CD14-positive monocyte (primary cell): ENCODE data around the gene UBASH3B. TPM values are rescaled to one million over a fixed set of nuclear protein-coding genes. Genes with fewer than 3 reads are reported as not detected.

ENCODE experiments used
- DNase-seq, 3 donors: peaks; one replicate each; pipeline ENCODE4 v3.0.0-alpha.2; 2011 to 2022
- H2AFZ ChIP-seq: 2 replicates; pipeline ENCODE4 v1.6.0; 2012; ENCODE audit warnings: mild to moderate bottlenecking, low read depth, low read length, inconsistent platforms; ENCODE audit not compliant: insufficient read depth, poor library complexity, severe bottlenecking
- H3K27ac ChIP-seq, 2 donors: 1 replicate in 1 of 2; 2 replicates in 1 of 2; pipeline ENCODE4 v1.5.1; 2012 to 2013; ENCODE audit warnings: low read length in 2 of 2, control low read depth in 1 of 2, inconsistent platforms in 1 of 2, low read depth in 1 of 2, mild to moderate bottlenecking in 1 of 2
- H3K27me3 ChIP-seq, 2 donors: one replicate each; pipeline versions ENCODE4 v1.6.0 to v1.6.1; 2011 to 2013; ENCODE audit warnings: low read length in 2 of 2; ENCODE audit not compliant: control insufficient read depth in 2 of 2, insufficient read depth in 2 of 2
- H3K36me3 ChIP-seq, 2 donors: replicated peaks in 1 of 2; 1 replicate in 1 of 2; 2 replicates in 1 of 2; pipeline versions ENCODE4 v1.5.1 to v1.6.1; 2012 to 2013; ENCODE audit warnings: low read length in 2 of 2, control low read depth in 1 of 2, inconsistent platforms in 1 of 2, mild to moderate bottlenecking in 1 of 2; ENCODE audit not compliant: insufficient read depth in 2 of 2, control insufficient read depth in 1 of 2
- H3K4me1 ChIP-seq, 2 donors: 1 replicate in 1 of 2; 2 replicates in 1 of 2; pipeline versions ENCODE4 v1.5.1 to v1.6.1; 2012 to 2013; ENCODE audit warnings: low read length in 2 of 2, control low read depth in 1 of 2, inconsistent platforms in 1 of 2, mild to moderate bottlenecking in 1 of 2, moderate library complexity in 1 of 2; ENCODE audit not compliant: insufficient read depth in 2 of 2, control insufficient read depth in 1 of 2
- H3K4me2 ChIP-seq: replicated peaks from 2 replicates; pipeline ENCODE3; 2012; ENCODE audit warnings: low read length, moderate library complexity, mild to moderate bottlenecking; ENCODE audit not compliant: poor library complexity, severe bottlenecking; ENCODE audit errors: extremely low read depth
- H3K4me3 ChIP-seq, 3 experiments: fragments of 200-600 bp in 1 of 3; sonication (generic) in 1 of 3; replicated peaks in 1 of 3; 1 replicate in 2 of 3; 2 replicates in 1 of 3; pipeline ENCODE4 v1.5.1; 2011 to 2013; ENCODE audit warnings: low read length in 3 of 3, mild to moderate bottlenecking in 3 of 3, control low read depth in 2 of 3, low read depth in 2 of 3, inconsistent platforms in 1 of 3, moderate library complexity in 1 of 3
- H3K79me2 ChIP-seq: 2 replicates; pipeline ENCODE4 v1.6.0; 2012; ENCODE audit warnings: mild to moderate bottlenecking, control low read depth, inconsistent platforms, low read length, moderate library complexity; ENCODE audit not compliant: insufficient read depth
- H3K9ac ChIP-seq: 2 replicates; pipeline ENCODE4 v1.6.0; 2017; ENCODE audit warnings: low read length, mild to moderate bottlenecking; ENCODE audit not compliant: insufficient read depth, poor library complexity, severe bottlenecking
- H3K9me3 ChIP-seq, 2 donors: replicated peaks in 1 of 2; 1 replicate in 1 of 2; 2 replicates in 1 of 2; pipeline versions ENCODE4 v1.5.1 to v1.6.1; 2012 to 2013; ENCODE audit warnings: low read length in 2 of 2, control low read depth in 1 of 2; ENCODE audit not compliant: control insufficient read depth in 1 of 2, insufficient read depth in 1 of 2
- H4K20me1 ChIP-seq: 2 replicates; pipeline ENCODE4 v1.6.0; 2012; ENCODE audit warnings: mild to moderate bottlenecking, low read length, control low read depth, moderate library complexity; ENCODE audit not compliant: insufficient read depth
- H3K27ac Mint-ChIP-seq, 7 donors: one replicate each; pipeline ENCODE4 v1.8.0; 2020; ENCODE audit warnings: mild to moderate bottlenecking in 7 of 7, mixed read lengths in 7 of 7, moderate library complexity in 6 of 7, inconsistent platforms in 2 of 7
- H3K27me3 Mint-ChIP-seq, 3 donors: one replicate each; pipeline ENCODE4 v1.8.0; 2021 to 2022; ENCODE audit warnings: low read depth in 3 of 3, mild to moderate bottlenecking in 3 of 3, mixed read lengths in 3 of 3, moderate library complexity in 3 of 3, inconsistent platforms in 1 of 3
- H3K36me3 Mint-ChIP-seq, 2 donors: one replicate each; pipeline ENCODE4 v1.8.0; 2020; ENCODE audit warnings: mixed read lengths in 2 of 2, inconsistent platforms in 1 of 2, mild to moderate bottlenecking in 1 of 2
- H3K4me1 Mint-ChIP-seq: one replicate; pipeline ENCODE4 v1.8.0; 2020; ENCODE audit warnings: mild to moderate bottlenecking, mixed read lengths
- H3K4me3 Mint-ChIP-seq, 2 donors: one replicate each; pipeline ENCODE4 v1.8.0; 2020; ENCODE audit warnings: mild to moderate bottlenecking in 2 of 2, mixed read lengths in 2 of 2, moderate library complexity in 1 of 2
- H3K9me3 Mint-ChIP-seq, 7 donors: one replicate each; pipeline ENCODE4 v1.8.0; 2020 to 2022; ENCODE audit warnings: mixed read lengths in 7 of 7, mild to moderate bottlenecking in 6 of 7, moderate library complexity in 6 of 7, inconsistent platforms in 2 of 7
- CTCF ChIP-seq: fragments of 200-600 bp; IDR thresholded peaks from one replicate; pipeline ENCODE4 v1.8.0; 2022; ENCODE audit warnings: antibody characterized with exemption, mild to moderate bottlenecking
- WGBS: methylation state at CpG from one replicate; pipeline ENCODE4 v1.1.5; 2013; ENCODE audit warnings: missing lambda C conversion rate; ENCODE audit not compliant: insufficient coverage; 5-methylcytosine and 5-hydroxymethylcytosine counted together
- intact Hi-C, 2 donors: fragments of 100-400 bp; cut with micrococcal nuclease; formaldehyde crosslinking; loops; one replicate each; pipeline versions ENCODE4 v1.15.0 to v1.15.1; 2023
- polyA plus RNA-seq, 3 donors: library from polyadenylated mRNA; depleted of rRNA in 1 of 3; unstranded in 2 of 3; stranded (reverse) in 1 of 3; fragments of 300-500 nt in 2 of 3; fragments of >200 nt in 1 of 3; fragmentation: Illumina TruSeq in 2 of 3; gene quantifications; 1 replicate in 2 of 3; 2 replicates in 1 of 3; pipeline ENCODE4 v1.2.3, GENCODE V29; 2012 to 2021

UBASH3B gene
- polyA plus RNA-seq, 3 donors, result 3.3 to 13.5 (median 7.1) TPM

GRCh38 chr11:122664188-122664587, 8.7 kb downstream of the UBASH3B start:
- Histone ChIP-seq H3K27me3 (no peaks in the 10 kb centered on the region), H3K4me1 (peaks cover 52 to 71% of the 10 kb centered on the region in 2 donors), H3K4me2 (no peak overlapping the region), H3K79me2 (peaks cover 89% of the 10 kb centered on the region), H4K20me1 (peaks cover 39% of the 10 kb centered on the region), H3K9ac (no peak overlapping the region), H2AFZ (no peak overlapping the region), H3K36me3 (peaks cover 0 to 2% of the 10 kb centered on the region in 2 donors), H3K9me3 (no peaks in the 10 kb centered on the region), H3K27ac (peak overlapping the region in 1 of 2 donors; percentile 1), H3K4me3 (no peak overlapping the region)
- no peak for TF ChIP-seq CTCF
- H3K4me3 Mint-ChIP-seq, result no peak overlapping the region
- H3K36me3 Mint-ChIP-seq, result peaks cover 22 to 48% of the 10 kb centered on the region in 2 donors
- no CpG with 5 or more reads among the region's 1 CpG for WGBS
- no peak for DNase-seq
- peaks cover 0 to 4% (median 3%) of the 10 kb centered on the region in 7 donors for H3K9me3 Mint-ChIP-seq
- H3K27me3 Mint-ChIP-seq, result peaks cover 0 to 2% (median 0%) of the 10 kb centered on the region in 3 donors
- intact Hi-C loops, result no loop called here
- H3K4me1 Mint-ChIP-seq, result peaks cover 78% of the 10 kb centered on the region
- peak overlapping the region in 2 of 7 donors; percentile 35 to 37 for H3K27ac Mint-ChIP-seq

- H3K27ac Mint-ChIP-seq, result peak overlapping the region in 3 of 7 donors; percentile 30 to 65 (median 42)
- no peak for TF ChIP-seq CTCF
- Histone ChIP-seq H3K9ac (no peak overlapping the region), H2AFZ (no peak overlapping the region), H3K27me3 (no peaks in the 10 kb centered on the region), H3K79me2 (peaks cover 88% of the 10 kb centered on the region), H3K4me3 (peak overlapping the region in 1 of 3 experiments; percentile 4), H4K20me1 (peaks cover 27% of the 10 kb centered on the region), H3K9me3 (no peaks in the 10 kb centered on the region), H3K4me1 (peaks cover 36 to 55% of the 10 kb centered on the region in 2 donors), H3K27ac (no peak overlapping the region), H3K4me2 (peak overlapping the region; percentile 33), H3K36me3 (peaks cover 0 to 9% of the 10 kb centered on the region in 2 donors)
- no peak for DNase-seq
- WGBS, result 66% methylated on average over 8 of the region's 10 CpGs
- H3K4me3 Mint-ChIP-seq, result no peak overlapping the region
- intact Hi-C loops, result no loop called here
- peaks cover 32 to 58% of the 10 kb centered on the region in 2 donors for H3K36me3 Mint-ChIP-seq
- H3K27me3 Mint-ChIP-seq, result no peaks in the 10 kb centered on the region
- peaks cover 64% of the 10 kb centered on the region for H3K4me1 Mint-ChIP-seq
- H3K9me3 Mint-ChIP-seq, result peaks cover 0 to 6% (median 3%) of the 10 kb centered on the region in 7 donors
Observed at GRCh38 chr11:122665861-122666260, 10.3 kb downstream of the UBASH3B start.
